ENCODE data around the gene DYNLRB1.

The DYNLRB1 gene

GRCh38 chr20:34566978-34567891, 51.0 kb downstream of the DYNLRB1 start:
- H3K27ac ChIP-seq = no peak overlapping the region
- DNase-seq (ENCODE audit: low spot score) = no peak
- no peak overlapping the region for H3K4me3 ChIP-seq
- TF ChIP-seq, protein P1, sequence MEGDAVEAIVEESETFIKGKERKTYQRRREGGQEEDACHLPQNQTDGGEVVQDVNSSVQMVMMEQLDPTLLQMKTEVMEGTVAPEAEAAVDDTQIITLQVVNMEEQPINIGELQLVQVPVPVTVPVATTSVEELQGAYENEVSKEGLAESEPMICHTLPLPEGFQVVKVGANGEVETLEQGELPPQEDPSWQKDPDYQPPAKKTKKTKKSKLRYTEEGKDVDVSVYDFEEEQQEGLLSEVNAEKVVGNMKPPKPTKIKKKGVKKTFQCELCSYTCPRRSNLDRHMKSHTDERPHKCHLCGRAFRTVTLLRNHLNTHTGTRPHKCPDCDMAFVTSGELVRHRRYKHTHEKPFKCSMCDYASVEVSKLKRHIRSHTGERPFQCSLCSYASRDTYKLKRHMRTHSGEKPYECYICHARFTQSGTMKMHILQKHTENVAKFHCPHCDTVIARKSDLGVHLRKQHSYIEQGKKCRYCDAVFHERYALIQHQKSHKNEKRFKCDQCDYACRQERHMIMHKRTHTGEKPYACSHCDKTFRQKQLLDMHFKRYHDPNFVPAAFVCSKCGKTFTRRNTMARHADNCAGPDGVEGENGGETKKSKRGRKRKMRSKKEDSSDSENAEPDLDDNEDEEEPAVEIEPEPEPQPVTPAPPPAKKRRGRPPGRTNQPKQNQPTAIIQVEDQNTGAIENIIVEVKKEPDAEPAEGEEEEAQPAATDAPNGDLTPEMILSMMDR (IDR thresholded peaks at IDR 0.05) = no peak

DNA sequence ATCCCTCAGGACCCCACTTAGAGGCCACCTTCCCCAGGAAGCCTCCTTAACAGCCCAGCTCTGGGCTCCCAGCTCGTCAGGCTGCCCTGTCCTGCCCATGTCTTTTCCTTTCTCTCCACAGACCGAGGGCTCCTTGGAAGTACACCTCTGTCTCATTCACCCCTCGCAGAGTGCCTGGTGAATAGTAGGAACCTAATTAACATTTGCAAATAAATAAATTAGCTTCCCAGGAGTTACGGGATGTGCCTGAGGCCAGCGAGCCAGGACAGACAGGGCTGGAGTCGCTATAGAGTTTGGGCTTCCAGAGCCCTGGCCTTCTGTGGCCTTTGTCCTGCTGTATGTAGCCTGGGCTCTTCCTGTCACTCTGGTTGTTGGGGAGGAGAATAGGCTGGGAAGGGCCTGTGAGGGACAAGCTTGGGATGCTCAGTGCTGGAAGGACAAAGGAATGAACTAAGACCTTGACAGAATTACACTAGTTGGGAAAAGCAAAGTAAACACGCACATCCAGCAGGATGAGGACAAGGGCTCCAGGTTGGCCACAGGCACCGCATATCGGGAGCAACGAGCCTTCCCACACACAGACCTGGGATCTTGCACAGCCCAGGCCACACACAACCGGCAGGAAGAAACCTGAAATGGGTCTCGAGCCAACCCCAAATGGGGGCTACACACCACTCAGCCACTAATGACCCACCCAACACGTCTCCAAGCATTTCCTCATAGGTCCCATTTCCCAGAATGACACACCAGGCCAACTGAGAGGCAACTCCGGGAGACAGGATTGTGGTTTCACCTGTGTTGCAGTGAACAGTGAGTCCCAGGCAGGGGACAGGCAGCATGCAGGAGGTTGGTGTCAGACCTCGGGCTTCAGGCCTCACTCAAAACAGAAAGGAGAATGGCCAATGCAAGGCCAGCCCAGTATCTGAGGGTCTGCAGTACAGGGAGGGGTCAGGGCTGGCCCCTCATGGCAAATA, 52.0 kb downstream of the DYNLRB1 start:
- Histone ChIP-seq H3K27ac (no peak overlapping the region), H3K4me3 (no peak overlapping the region)
- TF ChIP-seq, protein P1 (IDR thresholded peaks at IDR 0.05) = no peak
- no peak for DNase-seq (ENCODE audit: low spot score)

DNA sequence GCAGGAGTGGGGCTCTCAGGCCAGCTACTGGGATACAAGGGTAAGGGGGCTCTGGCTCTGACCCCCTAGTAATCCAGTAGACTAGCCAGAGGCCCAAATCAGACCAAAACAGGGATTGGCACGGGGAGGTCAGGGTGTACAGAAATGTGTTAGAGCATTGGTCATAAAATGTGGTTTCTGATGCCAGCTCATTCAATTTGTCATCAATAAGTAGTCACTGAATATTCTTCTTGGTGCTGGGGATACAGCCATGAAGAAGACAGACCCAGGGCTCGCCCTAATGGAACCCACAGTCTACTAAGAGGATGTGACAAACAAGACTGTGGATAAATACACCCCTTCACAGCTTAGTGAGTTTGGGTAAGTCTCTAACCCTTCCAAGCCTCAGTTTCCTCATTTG, 53.4 kb downstream of the DYNLRB1 start:
- Histone ChIP-seq H3K27ac (no peak overlapping the region), H3K4me3 (no peak overlapping the region)
- DNase-seq (ENCODE audit: low spot score) = no peak
- TF ChIP-seq, protein P1 (IDR thresholded peaks at IDR 0.05) = no peak

GRCh38 chr20:34570859-34571306, 54.7 kb downstream of the DYNLRB1 start:
- DNase-seq (ENCODE audit: low spot score) = no peak
- no peak overlapping the region for H3K27ac ChIP-seq
- TF ChIP-seq, protein P1 (IDR thresholded peaks at IDR 0.05) = no peak
- no peak overlapping the region for H3K4me3 ChIP-seq

GRCh38 chr20:34571753-34572152, 55.5 kb downstream of the DYNLRB1 start:
- no peak for DNase-seq (ENCODE audit: low spot score)
- Histone ChIP-seq H3K27ac (no peak overlapping the region), H3K4me3 (no peak overlapping the region)
- TF ChIP-seq, protein P1 (IDR thresholded peaks at IDR 0.05) = no peak

DNA sequence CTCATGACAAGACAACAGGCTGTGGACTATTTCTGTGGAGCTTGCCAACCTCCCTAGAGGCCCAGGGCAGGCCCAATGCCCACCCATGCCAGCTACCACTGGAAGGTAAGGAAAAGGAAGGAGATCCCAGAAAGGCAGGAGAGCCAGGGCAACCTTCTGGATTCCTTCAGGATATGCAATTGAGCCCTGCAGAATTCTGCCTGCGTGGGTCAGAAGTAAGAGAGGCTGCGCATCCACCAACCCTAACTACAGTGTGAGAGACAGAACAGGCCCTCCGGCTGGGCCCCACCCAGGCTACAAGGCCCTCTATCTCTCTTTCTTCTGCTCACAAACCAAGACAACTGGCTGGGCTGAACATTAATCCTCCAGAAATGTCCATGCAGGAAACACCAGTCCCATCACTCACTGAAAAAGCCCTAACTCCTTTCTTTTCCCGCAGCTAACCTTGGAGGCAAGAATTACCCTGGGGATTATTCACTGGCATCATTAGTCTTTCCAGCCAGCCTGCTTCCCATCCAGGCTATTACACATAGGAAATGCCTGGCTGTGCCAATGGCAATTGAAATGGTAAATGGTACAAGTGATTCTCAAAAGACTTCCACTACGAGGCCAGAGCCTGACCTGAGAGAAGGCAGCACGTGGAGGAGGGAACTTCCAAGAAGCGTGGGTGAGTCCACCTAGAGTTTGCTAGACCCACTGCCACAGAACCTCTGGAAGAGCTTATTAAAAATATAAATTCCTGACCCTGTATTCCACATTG, 57.5 kb downstream of the DYNLRB1 start:
- H3K4me3 ChIP-seq = no peak overlapping the region
- TF ChIP-seq, protein P1 (IDR thresholded peaks at IDR 0.05) = no peak
- no peak overlapping the region for H3K27ac ChIP-seq
- peak; percentile 40 for DNase-seq (ENCODE audit: low spot score)

All from coronary artery (tissue), 2 donors.